ENCODE results near the gene TLR4. TPM values are rescaled to one million over a fixed set of nuclear protein-coding genes. Genes with fewer than 3 reads are reported as not detected.

TLR4 gene
- total and polyA plus RNA-seq, 10 of the 15 experiments (the other 5 are each of a cell fraction or from before 2014, with no cell fraction given), result 0.03 to 0.50 (median 0.16) TPM

GRCh38 chr9:117772960-117773359 is 68.8 kb downstream of the TLR4 start:
- ATAC-seq, result no peak
- in situ Hi-C loops (cut with MboI), result no loop called here
- no peak for FAIRE-seq
- Histone ChIP-seq H4K20me1 (ENCODE audit: control insufficient read depth, insufficient read depth) (no peaks in the 10 kb centered on the region), H3K9me3 (replicated peaks; ENCODE audit: control insufficient read depth, insufficient read depth, low read length) (no peaks in the 10 kb centered on the region), H3K27ac (ENCODE audit: control insufficient read depth, insufficient read depth) (no peak overlapping the region), H3K27me3 (replicated peaks in 1 of 2; ENCODE audit: control insufficient read depth in 2 of 2, insufficient read depth in 2 of 2, low read length in 1 of 2) (no peaks in the 10 kb centered on the region), H3K79me2 (ENCODE audit: control insufficient read depth, insufficient read depth, low read length) (no peaks in the 10 kb centered on the region), H3K36me3 (ENCODE audit: control insufficient read depth in 2 of 2, insufficient read depth in 2 of 2, low read length in 1 of 2) (no peaks in the 10 kb centered on the region), H3K4me2 (ENCODE audit: control insufficient read depth, insufficient read depth) (no peak overlapping the region), H3K9ac (ENCODE audit: control insufficient read depth, insufficient read depth, low read length) (no peak overlapping the region), H2AFZ (ENCODE audit: control insufficient read depth, low read depth, low read length) (no peak overlapping the region), H3K4me3 (no peak overlapping the region), H3K4me1 (ENCODE audit: control insufficient read depth, insufficient read depth, low read length) (no peaks in the 10 kb centered on the region)
- 0% methylated on average over 3 of the region's 3 CpGs for WGBS (ENCODE audit: insufficient coverage, insufficient replicate concordance, low lambda C conversion rate, missing lambda C conversion rate)
- ChIA-PET POLR2A (no interaction called here), SMC1A (ENCODE audit: uncharacterized antibody, unreplicated experiment) (no interaction called here), RAD21 (ENCODE audit: unreplicated experiment) (no interaction called here), CTCF (no interaction called here)
- intact Hi-C loops (cut with micrococcal nuclease; ENCODE audit: unreplicated experiment), result no loop called here
- no TSS peak for BruUV-seq (replicated peaks)
- TF ChIP-seq, protein P1, sequence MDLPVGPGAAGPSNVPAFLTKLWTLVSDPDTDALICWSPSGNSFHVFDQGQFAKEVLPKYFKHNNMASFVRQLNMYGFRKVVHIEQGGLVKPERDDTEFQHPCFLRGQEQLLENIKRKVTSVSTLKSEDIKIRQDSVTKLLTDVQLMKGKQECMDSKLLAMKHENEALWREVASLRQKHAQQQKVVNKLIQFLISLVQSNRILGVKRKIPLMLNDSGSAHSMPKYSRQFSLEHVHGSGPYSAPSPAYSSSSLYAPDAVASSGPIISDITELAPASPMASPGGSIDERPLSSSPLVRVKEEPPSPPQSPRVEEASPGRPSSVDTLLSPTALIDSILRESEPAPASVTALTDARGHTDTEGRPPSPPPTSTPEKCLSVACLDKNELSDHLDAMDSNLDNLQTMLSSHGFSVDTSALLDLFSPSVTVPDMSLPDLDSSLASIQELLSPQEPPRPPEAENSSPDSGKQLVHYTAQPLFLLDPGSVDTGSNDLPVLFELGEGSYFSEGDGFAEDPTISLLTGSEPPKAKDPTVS (IDR thresholded peaks at IDR 0.05; ENCODE audit: low read depth, low read length), result no peak
- TF ChIP-seq CBX3 (IDR thresholded peaks at IDR 0.05; ENCODE audit: borderline replicate concordance, low read depth) (no peak), EED (IDR thresholded peaks at IDR 0.05; ENCODE audit: low read depth) (no peak), RB1 (IDR thresholded peaks at IDR 0.05; ENCODE audit: borderline replicate concordance) (no peak), NFXL1 (IDR thresholded peaks at IDR 0.05; ENCODE audit: borderline replicate concordance) (no peak), HDAC2 (IDR thresholded peaks at IDR 0.05) (no peak), BCL3 (IDR thresholded peaks at IDR 0.05; ENCODE audit: borderline replicate concordance, insufficient read depth, low read depth, low read length, poor library complexity, severe bottlenecking) (no peak), TAF1 (IDR thresholded peaks at IDR 0.05; ENCODE audit: borderline replicate concordance, low read depth, low read length) (no peak), EP300 (IDR thresholded peaks at IDR 0.05; ENCODE audit: borderline replicate concordance in 1 of 2, control insufficient read depth in 1 of 2, low read depth in 2 of 2, low read length in 2 of 2) (no peak), CBFB (IDR thresholded peaks at IDR 0.05; ENCODE audit: low read depth) (no peak), ZZZ3 (IDR thresholded peaks at IDR 0.05; ENCODE audit: control insufficient read depth, insufficient read length, low read depth) (no peak), SUZ12 (IDR thresholded peaks at IDR 0.05; ENCODE audit: unreplicated experiment) (no peak), CHD1 (IDR thresholded peaks at IDR 0.05; ENCODE audit: low read depth, low read length) (no peak), ATF2 (IDR thresholded peaks at IDR 0.05; ENCODE audit: low read length) (no peak), FOXK2 (IDR thresholded peaks at IDR 0.05) (no peak), IRF4 (IDR thresholded peaks at IDR 0.05; ENCODE audit: low read depth, low read length) (no peak)
- TF ChIP-seq, protein P2, sequence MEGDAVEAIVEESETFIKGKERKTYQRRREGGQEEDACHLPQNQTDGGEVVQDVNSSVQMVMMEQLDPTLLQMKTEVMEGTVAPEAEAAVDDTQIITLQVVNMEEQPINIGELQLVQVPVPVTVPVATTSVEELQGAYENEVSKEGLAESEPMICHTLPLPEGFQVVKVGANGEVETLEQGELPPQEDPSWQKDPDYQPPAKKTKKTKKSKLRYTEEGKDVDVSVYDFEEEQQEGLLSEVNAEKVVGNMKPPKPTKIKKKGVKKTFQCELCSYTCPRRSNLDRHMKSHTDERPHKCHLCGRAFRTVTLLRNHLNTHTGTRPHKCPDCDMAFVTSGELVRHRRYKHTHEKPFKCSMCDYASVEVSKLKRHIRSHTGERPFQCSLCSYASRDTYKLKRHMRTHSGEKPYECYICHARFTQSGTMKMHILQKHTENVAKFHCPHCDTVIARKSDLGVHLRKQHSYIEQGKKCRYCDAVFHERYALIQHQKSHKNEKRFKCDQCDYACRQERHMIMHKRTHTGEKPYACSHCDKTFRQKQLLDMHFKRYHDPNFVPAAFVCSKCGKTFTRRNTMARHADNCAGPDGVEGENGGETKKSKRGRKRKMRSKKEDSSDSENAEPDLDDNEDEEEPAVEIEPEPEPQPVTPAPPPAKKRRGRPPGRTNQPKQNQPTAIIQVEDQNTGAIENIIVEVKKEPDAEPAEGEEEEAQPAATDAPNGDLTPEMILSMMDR (IDR thresholded peaks at IDR 0.05 in 2 of 3, conservative IDR thresholded peaks at IDR 0.05 in 1 of 3; ENCODE audit: control insufficient read depth in 2 of 3, extremely low read depth in 1 of 3, insufficient read depth in 1 of 3, low read depth in 3 of 3, low read length in 3 of 3), result no peak
- no peak for DNase-seq (ENCODE audit: low read depth, low spot score)

Data from GM12878 (cell line).